Spleen (tissue), 11 donors: Measurements from ENCODE around the gene CBFA2T2. TPM values are rescaled to one million over a fixed set of nuclear protein-coding genes. Genes with fewer than 3 reads are reported as not detected.
A peak's percentile ranks its signal among the peaks of the same experiment; 100 is the strongest.

Experiments
- DNase-seq: peaks from one replicate; pipeline ENCODE4 v3.0.0-alpha.2; 2020
- H3K27ac ChIP-seq, 8 donors: fragments of 200-600 bp; sonication (generic) in 7 of 8; 1 replicate in 4 of 8; 2 replicates in 4 of 8; pipeline versions ENCODE4 v1.5.0 to v1.8.0; 2016 to 2021; ENCODE audit warnings: inconsistent platforms in 4 of 8, mild to moderate bottlenecking in 4 of 8, moderate library complexity in 1 of 8
- H3K27me3 ChIP-seq, 7 donors: fragments of 200-600 bp; sonication (generic) in 6 of 7; replicated peaks in 1 of 7; 1 replicate in 4 of 7; 2 replicates in 3 of 7; pipeline versions ENCODE4 v1.5.0 to v1.8.0; 2016 to 2021; ENCODE audit warnings: inconsistent platforms in 3 of 7, mild to moderate bottlenecking in 1 of 7
- H3K36me3 ChIP-seq, 6 donors: fragments of 200-600 bp; sonication (generic) in 5 of 6; 1 replicate in 4 of 6; 2 replicates in 2 of 6; pipeline versions ENCODE4 v1.5.0 to v1.8.0; 2016 to 2021; ENCODE audit warnings: inconsistent platforms in 2 of 6
- H3K4me1 ChIP-seq, 6 donors: fragments of 200-600 bp; sonication (generic) in 5 of 6; 1 replicate in 3 of 6; 2 replicates in 3 of 6; pipeline versions ENCODE4 v1.5.0 to v1.8.0; 2016 to 2021; ENCODE audit warnings: inconsistent platforms in 3 of 6
- H3K4me3 ChIP-seq, 8 donors: fragments of 200-600 bp; sonication (generic) in 7 of 8; 1 replicate in 4 of 8; 2 replicates in 4 of 8; pipeline versions ENCODE4 v1.5.0 to v1.8.0; 2016 to 2021; ENCODE audit warnings: inconsistent platforms in 4 of 8, mild to moderate bottlenecking in 4 of 8, moderate library complexity in 2 of 8
- H3K9me3 ChIP-seq, 8 donors: fragments of 200-600 bp; sonication (generic) in 7 of 8; 1 replicate in 4 of 8; 2 replicates in 4 of 8; pipeline versions ENCODE4 v1.5.0 to v1.8.0; 2016 to 2021; ENCODE audit warnings: inconsistent platforms in 4 of 8
- CTCF ChIP-seq, 11 experiments: fragments of 200-600 bp in 7 of 11; fragments of 450-650 bp in 4 of 11; sonication (generic) in 4 of 11; IDR thresholded peaks in 8 of 11; conservative IDR thresholded peaks in 3 of 11; 1 replicate in 7 of 11; 2 replicates in 4 of 11; pipeline versions ENCODE4 v1.4.0 to v1.8.0; 2016 to 2021; ENCODE audit warnings: antibody characterized with exemption in 11 of 11, inconsistent platforms in 4 of 11, mild to moderate bottlenecking in 1 of 11
- POLR2A ChIP-seq, 3 donors: fragments of 450-650 bp; IDR thresholded peaks; one replicate each; pipeline ENCODE4 v1.5.1; 2017; ENCODE audit warnings: antibody characterized with exemption in 3 of 3, mild to moderate bottlenecking in 1 of 3
- POLR2AphosphoS5 ChIP-seq, 3 donors: sonication (generic); formaldehyde crosslinking; IDR thresholded peaks; one replicate each; pipeline ENCODE4 v1.5.1; 2017; ENCODE audit warnings: antibody characterized with exemption in 3 of 3
- WGBS, 5 donors: extraction: QIAGEN DNeasy Blood & Tissue Kit in 3 of 5; methylation state at CpG; one replicate each; pipeline versions ENCODE4 v1.1.5 to v1.1.7; 2013 to 2018; 5-methylcytosine and 5-hydroxymethylcytosine counted together
- intact Hi-C: fragments of 100-400 bp; cut with DNase I; formaldehyde crosslinking; loops from one replicate; pipeline ENCODE4 v1.15.0; 2023; ENCODE audit warnings: low total_unique reads
- polyA plus RNA-seq, 3 donors: library from polyadenylated mRNA; stranded (reverse); fragments of 200-250 nt; gene quantifications; one replicate each; pipeline ENCODE4 v1.2.1, GENCODE V29; 2013
- total RNA-seq, 7 donors: library from RNA; depleted of rRNA in 3 of 7; stranded (reverse); fragments of >200 nt in 3 of 7; fragmentation: NEBNext Ultra II Directional in 4 of 7; extraction: Animal tissue kit (Norgen Biotek cat#: 25700) in 4 of 7; gene quantifications; one replicate each; pipeline versions ENCODE4 v1.1.0 to v1.2.1, GENCODE V29; 2016 to 2021
- donor health status: healthy with polysubstance abuse.
- donor health status: DM: no; HTN: no; CAD: no; lungs with moderate emphysema.
- donor health status: DM: no; HTN: no; CAD: no.
- donor health status: Bipolar disorder and iron deficiency.
- donor health status: healthy.
- donor health status: DM: no; HTN: no; CAD: no.
- donor health status: DM: yes; HTN: yes; CAD: no.

Gene CBFA2T2
- total and polyA plus RNA-seq, 10 donors: 3.3 to 25.4 (median 17.8) TPM

DNA sequence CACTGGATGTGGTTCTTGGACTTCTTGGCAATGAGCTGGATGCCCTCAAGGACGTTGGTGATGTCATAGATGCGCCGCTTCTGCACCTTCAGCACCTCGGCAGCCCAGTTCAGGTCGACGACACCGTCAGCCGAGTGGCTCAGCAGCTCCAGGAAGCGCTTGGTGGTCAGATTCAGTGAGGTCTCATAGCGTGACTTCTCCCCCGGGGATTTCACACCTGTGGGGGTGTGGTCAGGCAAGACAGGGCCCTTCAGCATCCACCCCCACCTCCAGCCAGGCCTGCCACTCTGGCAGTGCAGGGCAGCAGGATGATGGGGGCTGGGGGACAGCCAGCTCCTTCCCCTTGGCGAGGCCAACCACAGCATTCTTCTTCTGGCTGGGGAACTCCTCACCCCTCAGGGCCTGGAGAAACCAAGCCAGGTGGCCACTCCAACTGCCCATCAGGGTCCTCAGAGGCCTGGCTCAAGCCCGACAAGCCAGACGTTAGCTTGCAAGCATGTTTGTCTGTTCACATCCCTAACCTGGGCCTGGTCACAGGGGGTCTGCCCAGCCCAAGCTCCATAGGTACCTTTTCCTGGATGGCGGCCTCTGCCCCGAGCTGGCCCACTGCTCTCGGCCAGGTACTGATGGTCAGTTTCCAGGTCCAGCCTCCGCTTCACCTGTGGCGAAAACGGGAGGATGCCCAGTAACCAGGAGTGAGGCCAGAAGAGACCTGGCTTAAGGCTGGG lies 190.0 kb downstream of the CBFA2T2 start:
- Histone ChIP-seq H3K27me3 (no peaks in the 10 kb centered on the region), H3K9me3 (no peaks in the 10 kb centered on the region), H3K36me3 (peaks cover 0 to 8% (median 0%) of the 10 kb centered on the region in 6 donors), H3K27ac (peak overlapping the region in 3 of 8 donors; percentile 15 to 48 (median 40)), H3K4me3 (no peak overlapping the region), H3K4me1 (peaks cover 5 to 48% (median 32%) of the 10 kb centered on the region in 6 donors)
- intact Hi-C loops: no loop called here
- DNase-seq: peak; percentile 86
- WGBS, 5 donors: 40 to 79% (median 71%) methylated on average over 3 to 20 of the region's 20 CpGs
- peak in 1 of 11 experiments; percentile 12 for TF ChIP-seq CTCF (IDR thresholded peaks at IDR 0.05 in 8 of 11, conservative IDR thresholded peaks at IDR 0.05 in 3 of 11)
- TF ChIP-seq POLR2A (IDR thresholded peaks at IDR 0.05): no peak
- TF ChIP-seq POLR2AphosphoS5 (IDR thresholded peaks at IDR 0.05): peak in 2 of 3 donors; percentile 38 to 39

DNA sequence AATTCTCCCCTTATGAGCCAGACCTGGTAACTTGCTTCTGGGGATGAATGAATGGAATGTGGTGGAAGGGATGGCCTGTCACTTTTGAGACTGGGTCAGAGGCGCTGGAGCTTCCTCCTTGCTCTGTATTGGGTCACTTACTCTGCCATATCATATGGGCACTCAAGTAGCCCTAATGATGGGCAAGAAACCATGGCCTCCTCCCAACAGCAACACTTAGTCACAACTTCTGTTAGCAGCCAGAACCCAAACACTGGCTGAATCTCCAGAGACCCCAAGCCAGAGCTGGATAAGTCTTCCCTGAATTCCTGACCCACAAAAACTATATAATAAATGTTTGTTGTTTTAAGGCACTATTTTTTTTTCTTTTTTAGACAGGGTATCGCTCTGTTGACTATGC lies 190.8 kb downstream of the CBFA2T2 start:
- DNase-seq: no peak
- no peaks in the 10 kb centered on the region for H3K9me3 ChIP-seq
- H3K4me3 ChIP-seq: no peak overlapping the region
- peaks cover 7 to 48% (median 33%) of the 10 kb centered on the region in 6 donors for H3K4me1 ChIP-seq
- H3K27ac ChIP-seq: no peak overlapping the region
- TF ChIP-seq CTCF (IDR thresholded peaks at IDR 0.05 in 8 of 11, conservative IDR thresholded peaks at IDR 0.05 in 3 of 11) (no peak), POLR2A (IDR thresholded peaks at IDR 0.05) (no peak), POLR2AphosphoS5 (IDR thresholded peaks at IDR 0.05) (no peak)
- H3K36me3 ChIP-seq: peaks cover 0 to 8% (median 0%) of the 10 kb centered on the region in 6 donors
- WGBS, 5 donors: 87 to 98% (median 98%) methylated on average over 2 of the region's 2 CpGs
- H3K27me3 ChIP-seq: no peaks in the 10 kb centered on the region
- intact Hi-C loops: no loop called here

- DNase-seq: no peak
- Histone ChIP-seq H3K27ac (no peak overlapping the region), H3K4me1 (peaks cover 8 to 43% (median 28%) of the 10 kb centered on the region in 6 donors), H3K36me3 (peaks cover 0 to 8% (median 0%) of the 10 kb centered on the region in 6 donors), H3K27me3 (no peaks in the 10 kb centered on the region), H3K4me3 (no peak overlapping the region), H3K9me3 (no peaks in the 10 kb centered on the region)
- TF ChIP-seq POLR2AphosphoS5 (IDR thresholded peaks at IDR 0.05) (no peak), POLR2A (IDR thresholded peaks at IDR 0.05) (no peak), CTCF (IDR thresholded peaks at IDR 0.05 in 8 of 11, conservative IDR thresholded peaks at IDR 0.05 in 3 of 11) (no peak)
- WGBS, 5 donors: 82 to 98% (median 88%) methylated on average over 4 to 5 of the region's 5 CpGs
- intact Hi-C loops: no loop called here
Observed at GRCh38 chr20:33681288-33681687, 191.4 kb downstream of the CBFA2T2 start.

GRCh38 chr20:33681728-33682353 lies 191.9 kb downstream of the CBFA2T2 start:
- Histone ChIP-seq H3K27ac (no peak overlapping the region), H3K9me3 (no peaks in the 10 kb centered on the region), H3K4me1 (peaks cover 8 to 42% (median 28%) of the 10 kb centered on the region in 6 donors), H3K36me3 (peaks cover 0 to 2% (median 0%) of the 10 kb centered on the region in 6 donors), H3K27me3 (no peaks in the 10 kb centered on the region), H3K4me3 (no peak overlapping the region)
- WGBS, 5 donors: 76 to 86% (median 83%) methylated on average over 9 of the region's 9 CpGs
- no peak for TF ChIP-seq CTCF (IDR thresholded peaks at IDR 0.05 in 8 of 11, conservative IDR thresholded peaks at IDR 0.05 in 3 of 11)
- no peak for TF ChIP-seq POLR2AphosphoS5 (IDR thresholded peaks at IDR 0.05)
- no peak for TF ChIP-seq POLR2A (IDR thresholded peaks at IDR 0.05)
- DNase-seq: no peak
- intact Hi-C loops: no loop called here
